Progenitor cell of endocrine pancreas (in vitro differentiated cells): ENCODE results near the gene EIF3F. TPM values are rescaled to one million over a fixed set of nuclear protein-coding genes. Genes with fewer than 3 reads are reported as not detected.

Source experiments
- DNase-seq: peaks from one replicate; pipeline ENCODE4 v3.0.0; 2021; ENCODE audit warnings: low spot score; ENCODE audit not compliant: unreplicated experiment
- H3K27ac Mint-ChIP-seq: 2 replicates; pipeline ENCODE4 v1.8.0; 2021; ENCODE audit warnings: mild to moderate bottlenecking, moderate library complexity, mixed read lengths
- H3K27me3 Mint-ChIP-seq: 2 replicates; pipeline ENCODE4 v1.8.0; 2021; ENCODE audit warnings: mixed read lengths
- H3K36me3 Mint-ChIP-seq: 2 replicates; pipeline ENCODE4 v1.8.0; 2022; ENCODE audit warnings: mixed read lengths; ENCODE audit not compliant: insufficient read depth
- H3K4me1 Mint-ChIP-seq: 2 replicates; pipeline ENCODE4 v1.8.0; 2021; ENCODE audit warnings: low read depth, mixed read lengths
- H3K4me3 Mint-ChIP-seq: 2 replicates; pipeline ENCODE4 v1.8.0; 2021; ENCODE audit warnings: low read depth, mild to moderate bottlenecking, moderate library complexity, mixed read lengths
- H3K9me3 Mint-ChIP-seq: 2 replicates; pipeline ENCODE4 v1.8.0; 2021; ENCODE audit warnings: low read depth, mixed read lengths
- total RNA-seq: library from RNA; stranded (reverse); gene quantifications from 2 replicates; pipeline ENCODE4 v1.2.1, GENCODE V29; 2021
- TF ChIP-seq, protein P1 (sequence below): fragments of 200-600 bp; sonication (generic); IDR thresholded peaks from one replicate; pipeline ENCODE4 v1.5.0; 2021; ENCODE audit warnings: antibody characterized with exemption, mild to moderate bottlenecking; ENCODE audit not compliant: unreplicated experiment

EIF3F gene
- total RNA-seq, 1 donor from 2014 or later = 300 TPM

DNA sequence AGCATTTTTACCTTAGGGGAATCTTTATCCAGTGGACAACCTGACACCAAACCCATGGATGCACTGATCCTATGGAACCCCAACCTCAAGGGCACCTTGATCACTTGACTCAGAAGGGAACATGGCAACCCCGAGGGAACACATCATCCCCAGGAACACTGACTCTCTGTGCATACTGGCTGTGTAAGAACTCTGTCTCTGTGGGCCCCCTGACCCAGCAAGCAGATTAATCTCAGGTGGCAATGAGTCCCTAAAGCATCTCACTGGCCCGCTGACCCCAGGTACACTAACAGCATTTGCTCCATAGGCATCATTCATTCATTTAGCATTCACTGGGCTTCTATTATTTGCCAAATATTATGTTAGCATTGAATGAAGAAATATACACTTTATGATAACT, 16.9 kb downstream of the EIF3F start:
- TF ChIP-seq, protein P1, sequence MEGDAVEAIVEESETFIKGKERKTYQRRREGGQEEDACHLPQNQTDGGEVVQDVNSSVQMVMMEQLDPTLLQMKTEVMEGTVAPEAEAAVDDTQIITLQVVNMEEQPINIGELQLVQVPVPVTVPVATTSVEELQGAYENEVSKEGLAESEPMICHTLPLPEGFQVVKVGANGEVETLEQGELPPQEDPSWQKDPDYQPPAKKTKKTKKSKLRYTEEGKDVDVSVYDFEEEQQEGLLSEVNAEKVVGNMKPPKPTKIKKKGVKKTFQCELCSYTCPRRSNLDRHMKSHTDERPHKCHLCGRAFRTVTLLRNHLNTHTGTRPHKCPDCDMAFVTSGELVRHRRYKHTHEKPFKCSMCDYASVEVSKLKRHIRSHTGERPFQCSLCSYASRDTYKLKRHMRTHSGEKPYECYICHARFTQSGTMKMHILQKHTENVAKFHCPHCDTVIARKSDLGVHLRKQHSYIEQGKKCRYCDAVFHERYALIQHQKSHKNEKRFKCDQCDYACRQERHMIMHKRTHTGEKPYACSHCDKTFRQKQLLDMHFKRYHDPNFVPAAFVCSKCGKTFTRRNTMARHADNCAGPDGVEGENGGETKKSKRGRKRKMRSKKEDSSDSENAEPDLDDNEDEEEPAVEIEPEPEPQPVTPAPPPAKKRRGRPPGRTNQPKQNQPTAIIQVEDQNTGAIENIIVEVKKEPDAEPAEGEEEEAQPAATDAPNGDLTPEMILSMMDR = no peak

DNA sequence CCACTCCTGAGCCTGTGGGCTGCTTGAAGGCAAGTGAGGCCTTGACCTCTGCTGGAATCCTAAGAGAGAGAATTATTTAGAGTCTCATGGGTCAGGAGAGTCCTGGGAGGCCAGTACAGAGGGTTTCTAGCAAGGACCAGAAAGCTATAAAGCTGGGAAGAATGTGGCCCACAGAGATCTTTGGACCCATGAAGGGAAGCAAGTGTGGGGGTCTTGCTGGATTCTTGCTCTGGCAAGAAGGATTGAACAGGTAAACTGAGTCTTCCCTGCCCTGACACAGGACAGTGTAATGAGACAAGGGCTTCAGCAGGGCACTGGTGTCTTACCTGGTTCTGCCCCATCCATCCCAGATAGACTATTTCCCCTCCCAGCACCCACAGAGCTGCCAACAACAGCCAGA, 18.4 kb downstream of the EIF3F start:
- no peak overlapping the region for H3K27ac Mint-ChIP-seq
- H3K4me3 Mint-ChIP-seq = no peak overlapping the region

More for the DNA sequence above, 16.9 kb downstream of the EIF3F start:
- no peak overlapping the region for H3K4me3 Mint-ChIP-seq
- no peak overlapping the region for H3K27ac Mint-ChIP-seq
- peaks cover 1% of the 10 kb centered on the region for H3K36me3 Mint-ChIP-seq
- peaks cover 6% of the 10 kb centered on the region for H3K27me3 Mint-ChIP-seq
- no peaks in the 10 kb centered on the region for H3K4me1 Mint-ChIP-seq
- no peak for DNase-seq
- no peaks in the 10 kb centered on the region for H3K9me3 Mint-ChIP-seq

DNA sequence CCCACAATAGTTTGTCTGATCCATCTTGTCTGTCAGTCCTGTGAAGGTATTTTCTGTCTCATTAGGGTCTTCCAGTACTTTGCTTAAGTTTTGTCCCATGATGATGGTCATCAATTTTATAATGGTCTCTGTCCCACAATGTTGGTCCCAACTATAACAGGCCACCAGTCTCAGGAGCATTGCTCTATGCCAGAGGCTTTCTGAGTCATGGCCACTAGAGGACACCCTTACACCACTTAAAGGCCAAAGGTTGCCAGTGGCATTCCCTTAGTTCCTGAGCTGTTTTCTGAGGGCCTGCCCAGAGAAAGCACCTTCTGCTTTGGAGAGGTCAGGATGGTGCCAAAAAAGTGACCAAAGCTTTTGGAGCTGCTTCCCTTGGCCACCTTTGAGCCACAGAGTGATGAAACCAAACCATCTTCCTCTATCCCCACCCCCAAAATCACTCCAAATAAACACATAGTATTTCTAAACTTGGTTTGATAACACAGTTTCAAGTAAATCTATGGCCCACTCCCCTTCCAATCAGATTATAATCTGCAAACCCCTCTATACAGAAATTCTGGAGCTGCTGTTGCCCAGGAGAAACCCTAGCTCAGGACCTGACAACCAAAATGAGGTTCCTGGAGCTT, 19.3 kb downstream of the EIF3F start:
- DNase-seq = peak; percentile 56
- Mint-ChIP-seq H3K4me1 (no peaks in the 10 kb centered on the region), H3K36me3 (no peaks in the 10 kb centered on the region), H3K27me3 (peaks cover 10% of the 10 kb centered on the region), H3K4me3 (no peak overlapping the region), H3K9me3 (no peaks in the 10 kb centered on the region), H3K27ac (no peak overlapping the region)
- TF ChIP-seq, protein P1 = peak; percentile 91

More for the DNA sequence above, 18.4 kb downstream of the EIF3F start:
- Mint-ChIP-seq H3K36me3 (no peaks in the 10 kb centered on the region), H3K27me3 (peaks cover 6% of the 10 kb centered on the region), H3K4me1 (no peaks in the 10 kb centered on the region), H3K9me3 (no peaks in the 10 kb centered on the region)
- no peak for DNase-seq
- TF ChIP-seq, protein P1 = no peak

DNA sequence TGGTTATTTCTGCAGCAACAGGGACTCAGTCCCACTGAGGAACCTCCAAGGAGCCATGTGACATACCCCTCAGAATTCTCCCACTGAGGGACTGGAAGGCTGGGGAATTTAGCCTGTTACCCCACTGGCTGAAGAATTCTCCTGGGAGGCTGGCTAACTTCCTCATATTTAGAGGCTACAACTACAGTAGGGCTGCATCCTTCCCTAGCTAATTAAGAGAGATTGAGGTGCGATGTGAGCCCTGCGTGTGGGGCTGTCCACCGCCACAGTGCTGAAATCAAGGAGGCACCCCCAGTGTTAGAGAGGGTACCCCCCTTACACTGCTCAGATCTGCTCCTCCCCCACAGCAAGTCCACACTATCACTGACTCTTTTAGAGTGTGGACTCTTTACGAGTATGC, 21.1 kb downstream of the EIF3F start:
- no peaks in the 10 kb centered on the region for H3K36me3 Mint-ChIP-seq
- no peak overlapping the region for H3K27ac Mint-ChIP-seq
- no peaks in the 10 kb centered on the region for H3K4me1 Mint-ChIP-seq
- H3K4me3 Mint-ChIP-seq = no peak overlapping the region
- peaks cover 17% of the 10 kb centered on the region for H3K27me3 Mint-ChIP-seq
- DNase-seq = no peak
- TF ChIP-seq, protein P1 = no peak
- H3K9me3 Mint-ChIP-seq = no peaks in the 10 kb centered on the region

DNA sequence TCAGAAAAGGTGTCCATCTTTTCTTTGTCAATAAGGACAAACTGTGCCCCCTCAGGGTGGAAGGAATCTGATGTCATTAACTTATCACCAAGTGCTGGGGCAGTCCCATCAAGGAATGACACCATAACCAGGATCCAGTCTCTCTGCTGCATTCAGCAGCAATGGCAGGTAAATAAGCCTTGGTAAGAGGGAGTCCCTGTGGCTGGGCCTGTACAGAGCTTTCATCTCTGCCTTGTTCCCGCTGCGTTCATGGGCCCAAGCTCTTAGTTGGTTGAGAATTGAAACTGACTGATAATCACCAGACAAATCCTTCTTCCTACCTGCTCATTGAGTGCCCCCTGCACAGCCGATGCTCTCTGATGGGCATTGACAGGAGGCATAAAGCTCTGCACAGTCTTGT, 22.7 kb downstream of the EIF3F start:
- H3K27me3 Mint-ChIP-seq = peaks cover 23% of the 10 kb centered on the region
- no peaks in the 10 kb centered on the region for H3K36me3 Mint-ChIP-seq
- no peak for DNase-seq
- H3K4me1 Mint-ChIP-seq = no peaks in the 10 kb centered on the region
- H3K4me3 Mint-ChIP-seq = no peak overlapping the region
- H3K27ac Mint-ChIP-seq = no peak overlapping the region
- H3K9me3 Mint-ChIP-seq = no peaks in the 10 kb centered on the region
- TF ChIP-seq, protein P1 = no peak
